HG02571 (cell line): Measurements from ENCODE around the gene TCTN1.
"Not testable (repeated sequence)": the region's sequence is repeated elsewhere in the genome, so short reads cannot be mapped to it uniquely, and the experiment has no call there.

Experiments
- ATAC-seq: cut with Tn5 transposase; IDR thresholded peaks from one replicate; pipeline ENCODE4 v1.9.1; 2021; ENCODE audit warnings: mild to moderate bottlenecking, moderate library complexity; ENCODE audit not compliant: unreplicated experiment

Gene TCTN1

DNA sequence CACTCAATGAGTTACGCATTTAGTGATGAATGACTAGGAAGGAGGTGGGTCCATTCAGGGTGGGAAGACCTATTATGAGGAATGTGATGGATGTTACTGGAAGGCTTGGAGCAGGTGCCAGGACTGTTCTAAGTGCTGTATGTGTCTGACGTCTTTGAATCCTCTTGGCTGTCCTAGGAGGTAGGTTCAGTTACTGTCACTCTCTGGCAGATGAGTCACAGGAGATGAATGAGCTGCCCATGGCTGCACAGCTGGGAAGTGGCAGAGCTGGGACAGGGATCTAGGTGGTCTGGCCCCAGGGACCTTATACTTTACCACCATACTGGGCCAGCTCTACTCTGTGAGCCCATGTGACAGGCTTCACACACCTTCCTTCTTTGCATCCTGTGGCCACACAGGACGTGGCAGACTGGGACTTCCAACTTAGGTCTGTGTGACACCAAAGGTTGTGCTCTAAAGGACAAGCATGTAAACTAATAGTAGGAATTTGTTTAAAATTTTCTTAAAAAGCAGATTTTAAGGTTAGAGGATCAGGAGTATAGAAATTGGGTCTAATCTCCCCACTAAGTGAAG lies 24.0 kb downstream of the TCTN1 start:
- no peak for ATAC-seq

DNA sequence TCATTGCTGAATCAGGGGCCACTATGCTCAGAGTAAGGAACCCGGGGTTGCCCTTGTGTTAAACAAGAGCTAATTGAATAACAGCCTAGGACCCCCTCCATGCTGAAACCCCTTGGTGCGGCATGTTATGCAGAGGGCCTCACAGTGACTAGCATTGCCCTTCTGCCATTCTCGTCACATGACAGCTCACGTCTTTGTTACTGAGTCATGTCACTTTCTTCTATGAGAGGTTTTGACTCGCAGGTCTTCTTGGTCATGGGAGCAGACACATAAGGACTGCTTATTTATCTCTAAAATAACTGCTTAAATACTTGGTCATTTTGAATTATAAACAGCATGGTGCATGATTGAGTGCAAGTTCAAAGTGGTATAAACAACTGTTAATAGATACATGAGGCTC lies 24.9 kb downstream of the TCTN1 start:
- no peak for ATAC-seq

DNA sequence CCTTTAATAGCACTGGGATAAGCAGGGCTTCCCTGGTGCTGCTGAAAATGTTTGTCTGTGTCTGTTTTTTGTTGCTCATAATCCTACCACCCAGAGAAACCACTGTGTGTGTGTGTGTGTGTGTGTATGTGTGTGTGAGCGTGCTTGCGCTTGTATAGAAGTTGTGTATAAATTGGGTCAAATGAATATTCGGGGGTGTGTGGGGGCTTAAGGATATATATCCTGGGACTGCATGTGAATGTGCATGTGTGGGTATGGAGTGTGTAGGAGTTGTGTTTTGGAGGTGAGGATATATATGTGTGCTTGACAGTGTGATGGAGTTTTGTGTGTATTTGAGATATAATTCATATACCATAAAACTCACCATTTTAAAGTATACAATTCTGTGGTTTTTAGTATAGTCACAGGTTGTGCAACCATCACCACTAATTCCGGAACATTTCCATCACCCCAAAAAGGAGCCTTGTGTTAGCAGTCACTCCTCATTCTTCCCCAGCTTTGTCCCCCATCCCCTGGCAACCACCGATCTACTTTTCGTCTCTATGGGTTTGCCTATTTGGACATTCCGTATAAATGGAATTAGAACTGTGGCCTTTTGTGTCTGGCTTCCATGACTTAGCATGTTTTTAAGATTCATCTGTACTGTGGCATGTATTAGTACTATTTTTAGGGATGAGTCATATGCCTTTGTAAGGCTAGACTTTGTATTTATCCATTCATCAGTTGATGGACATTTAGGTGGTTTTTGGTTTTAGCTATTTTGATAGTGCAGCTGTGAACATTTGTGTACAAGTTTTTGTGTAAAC lies 25.6 kb downstream of the TCTN1 start:
- no peak for ATAC-seq

DNA sequence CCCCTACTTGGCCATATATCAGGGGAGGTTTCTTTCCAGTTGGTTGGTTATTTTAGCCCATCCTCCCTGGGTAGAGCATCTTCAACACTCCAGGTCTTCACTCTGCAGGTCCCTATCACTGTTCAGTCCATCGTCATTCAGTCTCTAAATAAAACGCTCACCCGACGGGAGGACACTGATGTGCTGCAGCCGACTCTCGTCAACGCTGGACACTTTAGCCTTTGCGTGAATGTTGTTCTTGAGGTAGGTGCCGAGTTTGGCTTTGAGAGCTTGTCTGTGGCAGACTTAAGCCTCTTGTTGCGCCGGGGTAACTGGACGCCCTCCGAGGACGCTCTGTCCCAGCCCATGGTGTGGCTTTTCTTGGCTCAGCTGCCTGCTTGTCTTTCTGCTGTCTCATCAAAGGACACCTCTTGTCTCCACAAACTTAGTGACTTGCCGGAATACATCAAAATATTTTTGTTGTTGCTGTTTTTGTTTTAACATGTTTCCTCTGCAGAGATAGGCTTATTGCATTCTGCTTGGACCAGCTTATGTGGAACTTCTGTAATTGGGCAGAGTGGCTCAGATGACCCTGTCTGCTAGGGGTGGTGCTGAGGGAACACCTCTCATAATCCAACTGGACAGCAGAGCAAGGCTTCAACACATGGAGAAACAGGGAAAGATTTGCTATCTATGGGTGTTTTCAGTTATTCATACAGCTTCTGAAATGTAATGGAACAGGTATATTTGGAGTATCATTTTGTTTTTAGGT lies 26.5 kb downstream of the TCTN1 start:
- ATAC-seq, result no peak

DNA sequence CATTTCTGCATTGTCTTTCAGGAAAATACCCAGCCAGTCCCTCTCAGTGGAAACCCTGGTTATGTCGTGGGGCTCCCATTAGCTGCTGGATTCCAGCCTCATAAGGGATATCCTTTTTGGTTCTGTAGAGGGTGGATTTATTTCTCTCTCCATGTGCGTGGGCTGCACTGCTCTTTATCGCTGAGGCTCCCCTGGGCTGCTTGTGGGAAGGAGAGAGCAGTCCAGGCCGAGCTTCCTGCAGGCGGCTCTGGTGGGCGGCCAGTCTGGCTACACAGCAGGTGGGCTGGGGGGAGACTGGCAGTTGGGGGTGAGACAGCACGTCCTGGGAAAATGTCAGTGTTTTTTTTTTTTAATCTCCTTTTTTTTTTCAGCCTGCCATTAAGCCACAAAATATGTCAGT lies 27.6 kb downstream of the TCTN1 start:
- no peak for ATAC-seq

DNA sequence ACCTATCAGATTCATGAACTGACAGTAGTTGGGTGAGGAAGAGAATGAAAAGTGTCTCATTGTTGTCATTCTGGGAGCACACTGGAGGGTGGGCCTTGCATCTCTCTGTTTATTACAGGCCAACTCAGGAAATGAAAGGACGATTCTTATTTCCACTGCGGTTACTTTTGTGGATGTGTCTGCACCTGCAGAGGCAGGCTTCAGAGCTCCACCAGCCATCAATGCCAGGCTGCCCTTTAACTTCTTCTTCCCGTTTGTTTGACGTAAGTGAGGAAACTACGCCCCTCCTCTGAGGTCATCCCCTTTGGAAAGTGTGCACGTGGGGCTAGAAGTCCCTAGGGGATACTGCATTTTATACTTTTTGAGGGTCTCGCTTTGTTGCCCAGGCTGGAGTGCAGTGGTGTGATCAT lies 33.7 kb downstream of the TCTN1 start:
- ATAC-seq, result no peak

DNA sequence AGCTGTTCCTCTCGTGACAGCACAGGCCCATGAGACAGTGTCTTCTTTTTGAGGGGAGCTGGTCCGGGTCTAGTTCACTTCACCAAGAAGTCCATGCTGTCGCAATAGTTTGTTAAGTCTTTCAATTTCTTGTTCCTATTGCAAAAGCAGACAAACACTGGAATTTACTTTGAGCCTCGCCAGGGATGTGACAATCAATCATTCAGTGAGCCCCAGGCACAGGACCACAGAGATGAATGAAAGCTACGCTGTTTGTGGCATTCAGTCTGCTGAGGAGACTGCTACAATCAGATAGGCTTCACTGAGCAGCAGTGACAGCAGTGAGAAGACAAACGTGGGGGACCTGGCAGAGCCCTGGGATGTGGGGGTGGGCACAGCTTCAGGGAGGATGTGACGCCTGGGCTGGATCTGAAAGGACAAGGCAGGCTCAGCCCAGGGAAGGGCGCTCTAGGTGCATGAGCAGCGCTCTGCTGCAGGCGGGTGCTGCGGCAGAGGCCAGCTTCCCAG lies 35.5 kb downstream of the TCTN1 start:
- ATAC-seq, result no peak

DNA sequence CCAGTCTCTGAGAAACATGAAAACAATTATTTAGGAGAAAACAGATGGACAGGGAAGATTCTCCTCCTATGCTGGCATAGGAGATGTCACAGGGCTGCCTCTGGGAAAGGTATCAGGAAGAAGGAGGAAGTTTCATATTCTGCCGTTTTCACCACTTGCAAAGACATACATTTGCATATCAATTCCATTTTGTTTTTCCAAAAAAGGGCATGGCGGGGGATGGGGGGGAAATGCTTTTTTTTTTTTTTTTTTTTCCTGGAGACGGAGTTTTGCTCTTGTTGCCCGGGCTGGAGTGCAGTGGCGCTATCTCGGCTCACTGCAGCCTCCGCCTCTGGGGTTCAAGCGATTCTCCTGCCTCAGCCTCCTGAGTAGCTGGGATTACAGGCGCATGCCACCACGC lies 40.3 kb downstream of the TCTN1 start:
- not testable (repeated sequence) for ATAC-seq

DNA sequence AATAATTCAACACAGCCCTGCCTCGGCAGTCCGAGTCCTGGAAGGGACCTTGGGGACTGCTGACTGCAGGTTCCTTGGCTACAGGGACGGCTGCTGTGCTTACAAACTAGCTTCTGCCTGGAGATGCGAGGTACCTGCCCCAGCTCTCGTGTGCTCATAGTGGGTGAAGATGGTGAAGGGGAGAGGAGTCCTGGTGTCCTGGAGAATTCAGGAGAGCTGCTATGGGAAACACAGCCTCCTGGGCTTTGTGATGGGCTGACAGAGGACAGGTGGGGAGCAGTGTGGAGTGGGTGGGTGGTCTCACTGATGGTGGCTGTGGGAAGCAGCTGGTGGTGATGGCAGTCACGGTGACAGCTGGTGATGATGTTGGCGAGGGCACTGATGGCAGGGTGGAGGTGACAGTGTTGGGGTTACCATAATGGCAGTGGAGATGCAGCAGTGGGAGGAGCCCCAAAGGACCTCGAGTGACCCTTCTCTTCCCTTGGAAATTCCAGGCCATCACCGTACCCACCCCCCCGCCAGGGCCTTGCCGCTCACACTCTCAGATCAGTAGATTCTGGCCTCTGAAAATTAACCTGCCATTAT lies 42.2 kb downstream of the TCTN1 start:
- no peak for ATAC-seq

DNA sequence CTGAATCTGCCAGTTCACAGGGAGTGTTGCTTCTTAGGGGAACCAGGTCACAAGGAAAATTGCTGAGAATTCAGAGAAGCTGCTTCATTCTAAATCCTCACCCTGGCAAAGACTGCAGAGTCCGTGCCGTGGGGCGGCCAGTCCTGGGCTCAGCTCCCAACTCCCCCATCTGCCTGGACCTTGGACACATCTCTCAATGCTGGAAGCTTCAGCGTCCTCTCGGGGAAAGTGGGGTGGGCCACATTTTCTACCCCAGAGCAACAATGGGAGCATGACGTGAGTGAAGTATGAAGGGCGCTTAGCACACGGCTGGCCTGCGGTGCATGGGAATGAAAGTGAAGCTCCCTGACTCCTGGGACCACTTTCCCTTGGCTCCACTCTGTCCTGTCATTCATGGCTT lies 43.8 kb downstream of the TCTN1 start:
- ATAC-seq, result no peak

DNA sequence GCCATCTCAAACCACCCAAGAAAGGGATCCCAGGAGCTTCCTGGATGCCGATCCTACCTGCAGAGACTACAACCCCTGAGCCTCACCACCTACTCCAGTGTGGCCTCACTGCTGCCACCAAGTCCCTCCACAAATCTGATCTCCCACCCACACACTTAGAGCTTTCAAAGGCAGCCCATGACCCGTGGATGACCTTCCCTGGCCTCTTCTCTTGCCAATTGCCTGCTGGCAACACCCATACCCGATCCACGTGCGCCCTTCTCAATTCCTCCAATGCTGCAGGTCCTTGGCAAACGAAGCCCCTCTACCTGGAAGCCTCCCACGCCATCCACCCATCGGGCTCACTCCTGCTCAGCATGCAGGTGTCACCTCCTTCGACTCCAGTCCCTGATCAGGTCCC lies 44.3 kb downstream of the TCTN1 start:
- no peak for ATAC-seq

DNA sequence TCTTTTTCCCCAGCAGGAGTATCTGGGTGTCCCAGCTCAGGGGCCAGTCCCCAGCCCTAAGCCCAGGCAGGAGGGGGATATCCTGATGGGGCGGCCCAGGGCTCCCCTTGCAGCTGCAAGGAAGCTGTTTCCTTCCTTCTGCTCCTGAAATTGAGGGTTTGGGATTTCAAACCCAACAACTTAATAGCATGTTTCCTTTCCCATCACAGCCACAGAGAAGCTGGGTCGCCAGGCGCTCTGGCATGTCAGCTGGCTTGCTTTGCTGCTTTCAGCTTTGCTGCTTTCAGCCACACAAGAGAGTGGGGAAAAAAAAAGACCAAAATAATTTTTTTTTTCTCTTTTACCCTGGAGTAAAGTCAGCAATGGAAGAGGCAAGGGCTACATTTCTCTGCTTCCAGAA lies 44.9 kb downstream of the TCTN1 start:
- ATAC-seq, result no peak

DNA sequence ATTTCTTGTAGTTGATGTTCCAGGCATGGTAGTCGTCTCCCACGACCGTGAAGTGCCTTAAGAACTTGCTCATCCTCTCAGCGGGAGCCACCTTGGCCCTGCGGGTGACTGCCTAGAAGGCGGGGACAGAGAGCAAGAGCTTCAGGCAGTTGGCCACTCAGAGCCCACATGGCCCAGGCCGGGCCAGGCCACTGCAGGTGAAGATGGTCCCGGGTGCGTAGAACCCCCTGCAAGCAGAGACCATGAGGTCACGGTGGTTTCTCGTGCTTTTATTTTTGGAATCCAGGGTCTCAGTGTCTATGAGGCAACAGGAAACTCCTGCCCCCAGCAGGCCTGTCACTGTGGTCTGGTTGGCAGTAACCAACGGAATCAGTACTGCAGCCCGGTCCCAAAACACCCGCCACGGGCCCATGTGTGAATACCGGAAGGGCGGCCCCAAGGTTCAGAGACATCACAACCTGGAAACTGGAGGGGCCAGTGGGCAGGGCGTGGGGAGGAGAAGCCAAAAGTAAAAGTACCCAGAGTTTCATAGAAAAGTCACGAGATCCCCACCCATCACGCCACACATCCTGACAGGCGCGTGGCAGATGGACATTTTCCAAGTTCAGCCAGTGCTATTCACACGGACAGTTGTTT lies 47.5 kb downstream of the TCTN1 start:
- peak; percentile 85 for ATAC-seq

DNA sequence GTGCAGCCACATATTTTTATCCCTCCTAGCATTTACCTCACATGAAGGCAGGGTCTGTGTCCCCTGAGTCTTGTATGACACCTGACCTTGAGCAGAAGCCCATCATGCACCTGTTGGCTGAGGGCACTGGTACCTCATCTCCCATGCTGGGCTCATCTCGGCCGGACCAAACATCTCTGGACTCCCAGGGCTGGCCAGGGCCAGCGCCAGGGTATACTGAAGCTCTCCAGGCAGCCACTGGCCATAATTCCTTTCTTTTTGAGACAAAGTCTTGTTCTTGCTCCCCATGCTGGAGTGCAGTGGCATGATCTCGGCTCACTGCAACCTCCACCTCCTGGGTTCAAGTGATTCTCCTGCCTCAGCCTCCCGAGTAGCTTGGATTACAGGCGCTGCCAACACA lies 53.0 kb downstream of the TCTN1 start:
- no peak for ATAC-seq

DNA sequence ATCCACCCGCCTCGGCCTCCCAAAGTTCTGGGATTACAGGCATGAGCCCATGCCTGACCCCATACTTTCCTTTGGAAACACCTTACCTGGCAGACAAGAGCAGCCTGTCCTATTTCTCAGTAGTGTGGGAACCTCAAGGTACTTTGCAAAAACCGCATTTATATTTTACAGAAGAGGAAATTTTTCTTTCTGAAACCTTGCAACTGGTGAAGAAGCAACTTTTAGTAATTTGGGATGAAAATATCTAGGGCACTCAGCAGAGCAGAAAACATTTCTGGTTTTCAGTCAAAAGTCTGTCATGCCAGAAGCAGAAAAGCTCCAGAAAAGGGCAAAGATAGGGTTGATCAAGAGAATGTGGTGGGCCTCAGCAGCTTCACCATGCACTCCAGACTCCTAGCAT lies 53.7 kb downstream of the TCTN1 start:
- no peak for ATAC-seq

DNA sequence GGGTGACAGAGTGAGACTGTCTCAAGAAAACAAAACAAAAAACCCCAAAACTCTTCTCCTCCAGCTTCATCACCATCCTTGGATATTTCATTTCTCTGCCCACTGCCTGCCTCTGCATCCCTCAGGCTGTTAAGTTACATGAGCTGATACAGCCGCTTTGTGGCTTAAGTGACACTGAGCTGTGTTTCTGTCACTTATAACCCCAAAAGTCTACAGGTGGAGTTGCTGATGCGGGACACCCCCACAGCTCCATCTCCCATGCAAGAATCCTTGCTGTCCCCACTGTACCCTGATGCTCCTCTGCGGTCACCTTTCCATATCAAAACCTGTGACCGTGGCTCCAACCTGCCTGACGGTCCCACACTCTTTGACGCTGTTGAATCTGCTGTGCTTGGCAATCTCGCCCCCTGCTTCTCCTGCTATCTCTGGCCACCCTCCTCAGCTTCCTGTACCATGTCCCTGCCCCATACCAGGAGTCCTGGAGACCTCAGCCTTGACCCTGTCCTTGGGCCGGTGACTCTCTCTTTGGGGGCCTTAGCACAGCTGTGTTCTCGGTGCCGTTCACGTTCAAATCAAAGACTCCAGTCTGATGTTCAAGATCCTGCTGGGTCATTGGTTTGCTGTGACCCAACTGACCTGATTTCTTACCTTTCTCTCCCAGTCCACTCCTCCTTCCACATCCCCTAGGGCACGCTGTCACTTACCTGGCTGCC lies 54.7 kb downstream of the TCTN1 start:
- ATAC-seq, result no peak

DNA sequence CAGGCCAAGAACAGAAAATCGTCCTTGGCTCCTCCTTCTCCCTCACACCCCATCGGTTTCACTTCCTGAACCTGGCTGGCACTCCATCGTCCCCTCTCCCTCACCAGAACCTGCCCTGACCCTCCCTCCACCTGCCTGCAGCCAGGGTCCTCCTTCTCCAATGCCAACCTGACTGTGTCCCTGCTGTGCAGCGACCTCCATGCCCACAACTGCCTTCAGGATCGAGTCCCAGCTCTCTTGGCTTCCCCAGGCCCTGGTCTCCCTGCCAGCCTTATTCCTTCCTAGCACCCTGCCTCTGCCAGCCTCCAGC lies 55.2 kb downstream of the TCTN1 start:
- no peak for ATAC-seq

DNA sequence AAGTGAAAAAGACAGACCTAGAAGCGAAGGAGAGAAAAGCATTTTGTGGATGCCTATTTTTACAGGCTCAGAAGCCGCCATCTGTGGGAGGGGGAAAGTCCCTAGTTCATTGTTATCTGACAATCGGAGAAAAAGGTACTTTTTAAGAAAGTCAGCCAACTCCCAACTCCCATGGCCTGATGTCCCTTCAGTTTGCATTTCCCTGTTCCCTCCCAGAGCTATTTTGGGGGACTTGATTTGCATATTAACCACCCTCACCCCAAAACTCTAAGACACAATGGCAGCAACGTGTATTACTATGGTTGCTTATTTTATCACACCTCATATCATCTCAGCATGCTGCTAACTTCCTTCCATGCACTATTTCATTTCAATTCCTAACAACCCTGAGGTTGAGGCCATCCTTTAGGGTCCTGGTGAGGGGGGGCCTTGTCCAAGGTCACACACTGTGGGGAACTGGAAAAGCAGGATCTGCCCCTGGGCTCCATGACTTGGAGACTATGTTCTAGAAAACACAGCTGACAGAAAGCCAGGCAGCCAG lies 56.3 kb downstream of the TCTN1 start:
- ATAC-seq, result peak; percentile 49

DNA sequence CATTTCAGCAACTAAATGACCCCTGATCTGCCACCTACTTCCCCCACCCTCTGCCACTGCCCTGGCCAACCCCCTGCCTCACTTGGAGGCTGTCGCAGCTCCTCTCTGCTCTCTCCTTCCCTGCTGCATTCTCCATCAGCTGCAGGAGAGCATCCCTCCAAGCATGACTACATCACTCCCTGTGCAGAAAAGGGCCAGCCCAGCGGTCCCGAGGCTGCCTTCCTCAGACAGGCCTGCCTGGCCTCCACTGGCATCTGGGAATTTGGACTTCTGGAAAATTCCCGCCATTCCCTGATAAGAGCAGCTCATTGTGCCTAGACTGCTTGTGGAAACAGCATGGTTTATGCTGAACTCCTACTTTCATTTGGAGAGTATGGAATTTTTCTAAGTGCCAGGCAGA lies 62.2 kb downstream of the TCTN1 start:
- no peak for ATAC-seq

DNA sequence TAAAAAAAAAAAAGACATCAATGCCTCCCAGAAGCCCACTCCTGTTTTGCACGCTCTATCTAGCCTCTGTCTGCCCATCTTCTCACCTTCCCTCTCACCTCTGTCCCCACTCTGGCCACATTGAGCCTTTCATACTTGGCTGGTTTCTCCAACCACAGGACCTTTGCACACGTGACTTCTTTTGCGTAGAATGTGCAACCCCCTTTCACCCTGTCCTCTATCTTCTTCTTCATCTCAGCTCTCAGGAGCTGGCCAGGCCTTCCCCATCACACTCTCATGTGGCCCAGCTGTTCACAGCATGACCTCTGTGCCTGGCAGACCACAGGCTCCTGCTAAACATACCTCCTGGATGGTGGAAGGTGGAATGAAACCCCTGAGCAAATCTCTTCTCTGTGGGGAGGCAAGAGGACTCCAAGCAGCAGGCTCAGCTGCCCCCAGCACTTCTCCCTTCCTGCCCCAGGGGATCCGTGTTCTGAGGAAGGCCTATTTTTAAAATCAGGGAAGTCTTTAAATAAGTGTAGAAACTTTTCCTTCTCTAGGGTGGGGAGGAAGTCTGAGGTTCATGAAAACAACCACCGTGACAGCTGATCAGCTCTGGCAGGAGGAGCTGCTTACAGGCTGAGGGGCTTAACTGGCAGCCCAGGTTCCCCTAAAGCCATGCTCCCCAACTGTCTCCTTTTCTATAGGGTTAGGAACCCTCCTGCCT lies 63.4 kb downstream of the TCTN1 start:
- ATAC-seq, result peak; percentile 69
